HFFc6 (cell line): ENCODE results near the gene SLC38A7. TPM values are rescaled to one million over a fixed set of nuclear protein-coding genes. Genes with fewer than 3 reads are reported as not detected.
"Not testable (repeated sequence)": the region's sequence is repeated elsewhere in the genome, so short reads cannot be mapped to it uniquely, and the experiment has no call there.

ENCODE experiments used
- DNase-seq: peaks from one replicate; pipeline ENCODE4 v3.0.0-alpha.2; 2018
- H3K27ac Mint-ChIP-seq: 2 replicates; pipeline ENCODE4 v1.8.0; 2020; ENCODE audit warnings: mild to moderate bottlenecking, mixed read lengths
- H3K27me3 Mint-ChIP-seq: 2 replicates; pipeline ENCODE4 v1.8.0; 2021; ENCODE audit warnings: mild to moderate bottlenecking, moderate library complexity, mixed read lengths; ENCODE audit not compliant: insufficient read depth
- H3K36me3 Mint-ChIP-seq: 2 replicates; pipeline ENCODE4 v1.8.0; 2021; ENCODE audit warnings: low read depth, mixed read lengths
- H3K4me1 Mint-ChIP-seq: 2 replicates; pipeline ENCODE4 v1.8.0; 2020; ENCODE audit warnings: low read depth, mixed read lengths
- H3K4me3 Mint-ChIP-seq: 2 replicates; pipeline ENCODE4 v1.8.0; 2020; ENCODE audit warnings: mild to moderate bottlenecking, moderate library complexity, mixed read lengths
- H3K9me3 Mint-ChIP-seq: 2 replicates; pipeline ENCODE4 v1.8.0; 2020; ENCODE audit warnings: mild to moderate bottlenecking, mixed read lengths
- CTCF ChIP-seq: fragments of 200-600 bp; sonication (generic); IDR thresholded peaks from 2 replicates; pipeline ENCODE4 v1.5.0; 2021; ENCODE audit warnings: antibody characterized with exemption, mild to moderate bottlenecking
- total RNA-seq, 6 experiments: library from RNA; stranded (reverse); fragmentation: NEBNext Ultra II Directional; extraction: Animal tissue kit (Norgen Biotek cat#: 25700); gene quantifications; 2 replicates in 1 of 6; 3 replicates in 5 of 6; pipeline ENCODE4 v1.2.3, GENCODE V29; 2021

Gene SLC38A7
- total RNA-seq, 6 experiments from 2014 or later = 20.3 to 24.2 (median 22.6) TPM

- Mint-ChIP-seq H3K4me1 (no peaks in the 10 kb centered on the region), H3K36me3 (peaks cover 24% of the 10 kb centered on the region), H3K27ac (no peak overlapping the region), H3K27me3 (no peaks in the 10 kb centered on the region), H3K4me3 (no peak overlapping the region), H3K9me3 (no peaks in the 10 kb centered on the region)
- DNase-seq = no peak
- TF ChIP-seq CTCF = no peak
These were observed 31.9 kb upstream of the SLC38A7 start for GRCh38 chr16:58716468-58716867.

DNA sequence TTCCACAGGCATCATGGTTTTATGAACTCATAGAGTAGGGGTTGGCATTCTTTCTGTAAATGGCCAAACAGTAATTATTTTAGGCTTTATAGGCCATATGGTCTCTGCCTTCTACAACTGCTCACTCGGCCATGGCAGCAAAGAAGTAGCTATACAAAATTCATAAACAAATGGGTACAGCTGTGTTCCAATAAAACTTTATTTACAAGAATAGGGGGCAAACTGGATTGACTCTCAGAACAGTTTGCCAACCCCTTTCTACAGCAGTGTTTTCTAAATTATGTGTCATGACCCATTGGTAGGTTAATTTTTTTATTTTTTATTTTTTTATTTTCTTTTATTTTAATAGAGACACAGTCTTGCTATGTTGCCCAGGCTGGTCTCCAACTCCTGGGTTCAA is 29.2 kb upstream of the SLC38A7 start:
- H3K9me3 Mint-ChIP-seq = no peaks in the 10 kb centered on the region
- no peak overlapping the region for H3K4me3 Mint-ChIP-seq
- TF ChIP-seq CTCF = no peak
- no peaks in the 10 kb centered on the region for H3K4me1 Mint-ChIP-seq
- DNase-seq = no peak
- H3K27ac Mint-ChIP-seq = no peak overlapping the region
- H3K36me3 Mint-ChIP-seq = peaks cover 15% of the 10 kb centered on the region; the same call in 1 of the 2 replicates
- no peaks in the 10 kb centered on the region for H3K27me3 Mint-ChIP-seq

DNA sequence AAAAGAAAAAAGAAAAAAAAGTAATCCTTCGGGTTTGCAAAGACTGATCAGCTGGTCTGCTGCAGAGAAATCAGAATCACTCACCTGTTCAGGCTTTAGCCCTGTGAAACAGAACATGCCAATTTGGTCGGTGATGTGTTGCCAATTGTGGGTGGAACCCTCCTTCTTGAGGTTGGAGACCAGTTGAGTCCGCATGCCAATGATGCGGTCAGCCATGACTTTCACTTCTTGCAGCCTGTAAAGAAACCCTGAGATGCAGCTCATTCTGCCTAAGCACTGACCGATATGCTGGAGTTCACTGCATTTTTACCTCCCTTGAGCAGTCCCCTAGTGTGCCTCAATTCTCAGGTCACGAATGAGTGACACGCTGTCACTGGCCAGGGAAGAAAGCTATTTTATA is 24.8 kb upstream of the SLC38A7 start:
- Mint-ChIP-seq H3K36me3 (peaks cover 19% of the 10 kb centered on the region), H3K9me3 (no peaks in the 10 kb centered on the region), H3K27ac (no peak overlapping the region), H3K4me3 (no peak overlapping the region), H3K4me1 (no peaks in the 10 kb centered on the region), H3K27me3 (no peaks in the 10 kb centered on the region)
- DNase-seq = no peak
- no peak for TF ChIP-seq CTCF

DNA sequence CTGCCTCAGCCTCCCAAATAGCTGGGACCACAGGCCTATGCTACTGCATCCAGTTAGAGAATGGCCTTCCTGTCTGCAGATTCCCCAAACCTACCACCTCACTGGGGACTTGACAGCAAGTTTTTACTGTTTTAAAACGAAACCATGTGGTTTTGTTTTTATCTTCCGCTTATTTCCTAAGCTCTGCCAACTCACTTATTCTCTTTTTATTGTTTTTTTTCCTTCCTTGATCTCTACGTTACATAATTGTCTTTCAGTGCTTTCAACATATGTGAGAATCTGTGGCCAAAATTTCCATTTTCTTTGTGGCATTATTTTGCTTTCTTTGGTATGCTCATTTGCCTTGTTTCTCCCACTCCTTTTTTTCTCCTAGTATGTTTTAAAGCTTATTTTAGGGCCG is 14.6 kb upstream of the SLC38A7 start:
- Mint-ChIP-seq H3K27ac (no peak overlapping the region), H3K4me1 (peaks cover 12% of the 10 kb centered on the region; the same call in 1 of the 2 replicates), H3K36me3 (no peaks in the 10 kb centered on the region), H3K9me3 (no peaks in the 10 kb centered on the region), H3K27me3 (peaks cover 3% of the 10 kb centered on the region), H3K4me3 (no peak overlapping the region)
- DNase-seq = no peak
- no peak for TF ChIP-seq CTCF

- no peak overlapping the region for H3K4me3 Mint-ChIP-seq
- H3K36me3 Mint-ChIP-seq = peaks cover 5% of the 10 kb centered on the region; the same call in 1 of the 2 replicates
- DNase-seq = no peak
- TF ChIP-seq CTCF = no peak
- H3K4me1 Mint-ChIP-seq = peaks cover 4% of the 10 kb centered on the region; the same call in 1 of the 2 replicates
- peaks cover 8% of the 10 kb centered on the region; the same call in 1 of the 2 replicates for H3K9me3 Mint-ChIP-seq
- peaks cover 5% of the 10 kb centered on the region for H3K27me3 Mint-ChIP-seq
- no peak overlapping the region for H3K27ac Mint-ChIP-seq
These were observed 10.8 kb upstream of the SLC38A7 start for GRCh38 chr16:58695368-58695767.

DNA sequence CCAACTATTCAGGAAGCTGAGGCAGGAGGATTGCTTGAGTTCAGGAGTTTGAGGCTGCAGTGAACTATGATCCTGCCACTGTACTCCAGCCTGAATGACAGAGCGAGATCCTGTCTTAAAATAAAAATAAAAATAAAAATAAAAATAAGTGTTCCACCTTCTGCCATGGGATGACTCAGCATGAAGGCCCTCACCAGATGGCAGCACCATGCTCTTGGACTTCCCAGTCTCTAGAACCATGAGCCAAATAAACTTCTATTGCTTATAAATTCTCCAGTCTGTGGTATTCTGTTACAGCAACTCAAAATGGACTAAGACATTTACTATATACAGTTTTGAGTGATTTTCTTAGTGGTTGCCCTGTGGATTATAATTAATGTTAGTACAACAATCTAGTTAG is 7.9 kb upstream of the SLC38A7 start:
- peaks cover 5% of the 10 kb centered on the region; the same call in 1 of the 2 replicates for H3K36me3 Mint-ChIP-seq
- no peak overlapping the region for H3K27ac Mint-ChIP-seq
- peaks cover 10% of the 10 kb centered on the region for H3K4me1 Mint-ChIP-seq
- peaks cover 5% of the 10 kb centered on the region for H3K27me3 Mint-ChIP-seq
- H3K9me3 Mint-ChIP-seq = peaks cover 8% of the 10 kb centered on the region; the same call in 1 of the 2 replicates
- no peak for TF ChIP-seq CTCF
- no peak for DNase-seq
- H3K4me3 Mint-ChIP-seq = no peak overlapping the region

DNA sequence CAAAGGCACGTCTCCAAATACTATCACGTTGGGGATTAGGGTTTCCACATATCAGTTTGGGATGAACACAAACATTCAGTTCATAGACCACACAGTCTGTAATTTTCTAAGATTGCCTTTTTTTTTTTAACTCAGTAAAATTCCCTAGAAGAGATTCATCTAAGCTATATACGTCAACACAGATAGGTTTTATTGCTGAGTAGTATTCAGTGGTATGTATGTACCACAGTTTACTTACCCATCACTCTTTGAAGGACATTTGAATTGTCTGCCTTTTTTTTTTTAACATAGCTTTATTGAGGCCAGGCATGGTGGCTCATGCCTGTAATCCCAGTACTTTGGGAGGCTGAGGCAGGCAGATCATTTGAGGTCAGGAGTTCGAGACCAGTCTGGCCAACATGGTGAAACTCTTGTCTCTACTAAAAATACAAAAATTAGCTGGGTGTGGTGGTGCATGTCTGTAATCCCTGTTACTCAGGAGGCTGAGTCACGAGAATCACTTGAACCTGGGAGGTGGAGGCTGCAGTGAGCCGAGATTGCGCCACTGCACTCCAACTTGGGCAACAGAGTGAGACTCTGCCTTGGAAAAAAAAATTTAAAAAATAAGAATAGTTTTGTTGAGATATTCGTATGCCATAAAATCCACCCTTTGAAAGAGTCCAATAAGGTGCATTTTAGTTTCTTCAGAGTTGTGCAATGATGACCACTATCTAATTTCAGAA is 2.6 kb upstream of the SLC38A7 start:
- H3K9me3 Mint-ChIP-seq, H3K4me3 Mint-ChIP-seq, H3K27me3 Mint-ChIP-seq: not testable (repeated sequence)
- Mint-ChIP-seq H3K36me3 (peaks cover 14% of the 10 kb centered on the region), H3K27ac (peak overlapping the region; percentile 79), H3K4me1 (peaks cover 45% of the 10 kb centered on the region)
- DNase-seq = peak; percentile 86
